ENCODE results near the gene PKD2L1. TPM values are rescaled to one million over a fixed set of nuclear protein-coding genes. Genes with fewer than 3 reads are reported as not detected.

Gene PKD2L1
- total and polyA plus RNA-seq, 9 of the 15 experiments (the other 6 are each of a cell fraction or from before 2014, with no cell fraction given), result not detected

- TF ChIP-seq, protein P1, sequence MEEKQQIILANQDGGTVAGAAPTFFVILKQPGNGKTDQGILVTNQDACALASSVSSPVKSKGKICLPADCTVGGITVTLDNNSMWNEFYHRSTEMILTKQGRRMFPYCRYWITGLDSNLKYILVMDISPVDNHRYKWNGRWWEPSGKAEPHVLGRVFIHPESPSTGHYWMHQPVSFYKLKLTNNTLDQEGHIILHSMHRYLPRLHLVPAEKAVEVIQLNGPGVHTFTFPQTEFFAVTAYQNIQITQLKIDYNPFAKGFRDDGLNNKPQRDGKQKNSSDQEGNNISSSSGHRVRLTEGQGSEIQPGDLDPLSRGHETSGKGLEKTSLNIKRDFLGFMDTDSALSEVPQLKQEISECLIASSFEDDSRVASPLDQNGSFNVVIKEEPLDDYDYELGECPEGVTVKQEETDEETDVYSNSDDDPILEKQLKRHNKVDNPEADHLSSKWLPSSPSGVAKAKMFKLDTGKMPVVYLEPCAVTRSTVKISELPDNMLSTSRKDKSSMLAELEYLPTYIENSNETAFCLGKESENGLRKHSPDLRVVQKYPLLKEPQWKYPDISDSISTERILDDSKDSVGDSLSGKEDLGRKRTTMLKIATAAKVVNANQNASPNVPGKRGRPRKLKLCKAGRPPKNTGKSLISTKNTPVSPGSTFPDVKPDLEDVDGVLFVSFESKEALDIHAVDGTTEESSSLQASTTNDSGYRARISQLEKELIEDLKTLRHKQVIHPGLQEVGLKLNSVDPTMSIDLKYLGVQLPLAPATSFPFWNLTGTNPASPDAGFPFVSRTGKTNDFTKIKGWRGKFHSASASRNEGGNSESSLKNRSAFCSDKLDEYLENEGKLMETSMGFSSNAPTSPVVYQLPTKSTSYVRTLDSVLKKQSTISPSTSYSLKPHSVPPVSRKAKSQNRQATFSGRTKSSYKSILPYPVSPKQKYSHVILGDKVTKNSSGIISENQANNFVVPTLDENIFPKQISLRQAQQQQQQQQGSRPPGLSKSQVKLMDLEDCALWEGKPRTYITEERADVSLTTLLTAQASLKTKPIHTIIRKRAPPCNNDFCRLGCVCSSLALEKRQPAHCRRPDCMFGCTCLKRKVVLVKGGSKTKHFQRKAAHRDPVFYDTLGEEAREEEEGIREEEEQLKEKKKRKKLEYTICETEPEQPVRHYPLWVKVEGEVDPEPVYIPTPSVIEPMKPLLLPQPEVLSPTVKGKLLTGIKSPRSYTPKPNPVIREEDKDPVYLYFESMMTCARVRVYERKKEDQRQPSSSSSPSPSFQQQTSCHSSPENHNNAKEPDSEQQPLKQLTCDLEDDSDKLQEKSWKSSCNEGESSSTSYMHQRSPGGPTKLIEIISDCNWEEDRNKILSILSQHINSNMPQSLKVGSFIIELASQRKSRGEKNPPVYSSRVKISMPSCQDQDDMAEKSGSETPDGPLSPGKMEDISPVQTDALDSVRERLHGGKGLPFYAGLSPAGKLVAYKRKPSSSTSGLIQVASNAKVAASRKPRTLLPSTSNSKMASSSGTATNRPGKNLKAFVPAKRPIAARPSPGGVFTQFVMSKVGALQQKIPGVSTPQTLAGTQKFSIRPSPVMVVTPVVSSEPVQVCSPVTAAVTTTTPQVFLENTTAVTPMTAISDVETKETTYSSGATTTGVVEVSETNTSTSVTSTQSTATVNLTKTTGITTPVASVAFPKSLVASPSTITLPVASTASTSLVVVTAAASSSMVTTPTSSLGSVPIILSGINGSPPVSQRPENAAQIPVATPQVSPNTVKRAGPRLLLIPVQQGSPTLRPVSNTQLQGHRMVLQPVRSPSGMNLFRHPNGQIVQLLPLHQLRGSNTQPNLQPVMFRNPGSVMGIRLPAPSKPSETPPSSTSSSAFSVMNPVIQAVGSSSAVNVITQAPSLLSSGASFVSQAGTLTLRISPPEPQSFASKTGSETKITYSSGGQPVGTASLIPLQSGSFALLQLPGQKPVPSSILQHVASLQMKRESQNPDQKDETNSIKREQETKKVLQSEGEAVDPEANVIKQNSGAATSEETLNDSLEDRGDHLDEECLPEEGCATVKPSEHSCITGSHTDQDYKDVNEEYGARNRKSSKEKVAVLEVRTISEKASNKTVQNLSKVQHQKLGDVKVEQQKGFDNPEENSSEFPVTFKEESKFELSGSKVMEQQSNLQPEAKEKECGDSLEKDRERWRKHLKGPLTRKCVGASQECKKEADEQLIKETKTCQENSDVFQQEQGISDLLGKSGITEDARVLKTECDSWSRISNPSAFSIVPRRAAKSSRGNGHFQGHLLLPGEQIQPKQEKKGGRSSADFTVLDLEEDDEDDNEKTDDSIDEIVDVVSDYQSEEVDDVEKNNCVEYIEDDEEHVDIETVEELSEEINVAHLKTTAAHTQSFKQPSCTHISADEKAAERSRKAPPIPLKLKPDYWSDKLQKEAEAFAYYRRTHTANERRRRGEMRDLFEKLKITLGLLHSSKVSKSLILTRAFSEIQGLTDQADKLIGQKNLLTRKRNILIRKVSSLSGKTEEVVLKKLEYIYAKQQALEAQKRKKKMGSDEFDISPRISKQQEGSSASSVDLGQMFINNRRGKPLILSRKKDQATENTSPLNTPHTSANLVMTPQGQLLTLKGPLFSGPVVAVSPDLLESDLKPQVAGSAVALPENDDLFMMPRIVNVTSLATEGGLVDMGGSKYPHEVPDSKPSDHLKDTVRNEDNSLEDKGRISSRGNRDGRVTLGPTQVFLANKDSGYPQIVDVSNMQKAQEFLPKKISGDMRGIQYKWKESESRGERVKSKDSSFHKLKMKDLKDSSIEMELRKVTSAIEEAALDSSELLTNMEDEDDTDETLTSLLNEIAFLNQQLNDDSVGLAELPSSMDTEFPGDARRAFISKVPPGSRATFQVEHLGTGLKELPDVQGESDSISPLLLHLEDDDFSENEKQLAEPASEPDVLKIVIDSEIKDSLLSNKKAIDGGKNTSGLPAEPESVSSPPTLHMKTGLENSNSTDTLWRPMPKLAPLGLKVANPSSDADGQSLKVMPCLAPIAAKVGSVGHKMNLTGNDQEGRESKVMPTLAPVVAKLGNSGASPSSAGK (IDR thresholded peaks at IDR 0.05), result no peak
- TF ChIP-seq KLF16 (IDR thresholded peaks at IDR 0.05), result no peak
- TF ChIP-seq, protein P2, sequence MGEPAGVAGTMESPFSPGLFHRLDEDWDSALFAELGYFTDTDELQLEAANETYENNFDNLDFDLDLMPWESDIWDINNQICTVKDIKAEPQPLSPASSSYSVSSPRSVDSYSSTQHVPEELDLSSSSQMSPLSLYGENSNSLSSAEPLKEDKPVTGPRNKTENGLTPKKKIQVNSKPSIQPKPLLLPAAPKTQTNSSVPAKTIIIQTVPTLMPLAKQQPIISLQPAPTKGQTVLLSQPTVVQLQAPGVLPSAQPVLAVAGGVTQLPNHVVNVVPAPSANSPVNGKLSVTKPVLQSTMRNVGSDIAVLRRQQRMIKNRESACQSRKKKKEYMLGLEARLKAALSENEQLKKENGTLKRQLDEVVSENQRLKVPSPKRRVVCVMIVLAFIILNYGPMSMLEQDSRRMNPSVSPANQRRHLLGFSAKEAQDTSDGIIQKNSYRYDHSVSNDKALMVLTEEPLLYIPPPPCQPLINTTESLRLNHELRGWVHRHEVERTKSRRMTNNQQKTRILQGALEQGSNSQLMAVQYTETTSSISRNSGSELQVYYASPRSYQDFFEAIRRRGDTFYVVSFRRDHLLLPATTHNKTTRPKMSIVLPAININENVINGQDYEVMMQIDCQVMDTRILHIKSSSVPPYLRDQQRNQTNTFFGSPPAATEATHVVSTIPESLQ (CRISPR knock-in tag; IDR thresholded peaks at IDR 0.05), result no peak
- no peak for TF ChIP-seq CBFA2T3 (IDR thresholded peaks at IDR 0.05)
- no peak for TF ChIP-seq HDAC8 (tag; IDR thresholded peaks at IDR 0.05)
- no peak for TF ChIP-seq TARDBP (IDR thresholded peaks at IDR 0.05)
- no peak for TF ChIP-seq CLOCK (CRISPR knock-in tag; IDR thresholded peaks at IDR 0.05; ENCODE audit: borderline replicate concordance)
- TF ChIP-seq ATF7 (IDR thresholded peaks at IDR 0.05), result no peak
Measured at GRCh38 chr10:100339236-100339635, 9.2 kb upstream of the PKD2L1 start (continued).
